Parathyroid adenoma (tissue), 2 donors: ENCODE measurements around the gene STXBP5.
A peak's percentile ranks its signal among the peaks of the same experiment; 100 is the strongest.

Experiments
- H2AFZ ChIP-seq: fragments of 300-600 bp; sonication (generic); one replicate; pipeline ENCODE4 v1.7.0; 2017; ENCODE audit warnings: antibody characterized with exemption, mild to moderate bottlenecking
- H3K27ac ChIP-seq: fragments of 300-600 bp; sonication (generic); one replicate; pipeline ENCODE4 v1.7.0; 2017
- H3K27me3 ChIP-seq: fragments of 300-600 bp; sonication (generic); one replicate; pipeline ENCODE4 v1.7.0; 2017; ENCODE audit warnings: low read length; ENCODE audit not compliant: control insufficient read depth, insufficient read depth
- H3K36me3 ChIP-seq: fragments of 300-600 bp; sonication (generic); one replicate; pipeline ENCODE4 v1.7.0; 2017; ENCODE audit warnings: low read length; ENCODE audit not compliant: control insufficient read depth, insufficient read depth
- H3K4me1 ChIP-seq: fragments of 300-600 bp; sonication (generic); one replicate; pipeline ENCODE4 v1.7.0; 2017; ENCODE audit warnings: control low read depth
- H3K4me2 ChIP-seq: fragments of 300-600 bp; sonication (generic); one replicate; pipeline ENCODE4 v1.7.0; 2017; ENCODE audit warnings: low read length
- H3K4me3 ChIP-seq: fragments of 300-600 bp; sonication (generic); one replicate; pipeline ENCODE4 v1.7.0; 2017; ENCODE audit warnings: low read depth, low read length
- H3K79me2 ChIP-seq: fragments of 300-600 bp; sonication (generic); one replicate; pipeline ENCODE4 v1.7.0; 2017; ENCODE audit warnings: control low read depth
- H3K9ac ChIP-seq: fragments of 300-600 bp; sonication (generic); one replicate; pipeline ENCODE4 v1.7.0; 2017; ENCODE audit warnings: mild to moderate bottlenecking
- H3K9me3 ChIP-seq: fragments of 300-600 bp; sonication (generic); one replicate; pipeline ENCODE4 v1.7.0; 2017; ENCODE audit warnings: low read length; ENCODE audit not compliant: control insufficient read depth
- TF ChIP-seq, protein P1 (sequence below): fragments of 300-600 bp; sonication (generic); IDR thresholded peaks from one replicate; pipeline ENCODE4 v1.7.0; 2017; ENCODE audit warnings: antibody characterized with exemption, mild to moderate bottlenecking
- donor health status: primary hyperparathyroidism.

STXBP5 gene

GRCh38 chr6:147204060-147204785, at the start of gene STXBP5:
Gene STXBP5, plus strand, starts transcription at chr6:147204417. Its CDS starts 116 bp downstream, at chr6:147204533.
- no peaks in the 10 kb centered on the region for H3K27me3 ChIP-seq

GRCh38 chr6:147154454-147154853, 49.8 kb upstream of the STXBP5 start:
- Histone ChIP-seq H3K9me3 (no peaks in the 10 kb centered on the region), H3K4me2 (no peak overlapping the region), H3K79me2 (peaks cover 2% of the 10 kb centered on the region), H3K9ac (no peak overlapping the region), H3K4me3 (no peak overlapping the region), H3K27ac (peak overlapping the region; percentile 25), H3K36me3 (no peaks in the 10 kb centered on the region), H3K4me1 (peaks cover 51% of the 10 kb centered on the region), H2AFZ (peak overlapping the region; percentile 67), H3K27me3 (no peaks in the 10 kb centered on the region)
- TF ChIP-seq, protein P1, sequence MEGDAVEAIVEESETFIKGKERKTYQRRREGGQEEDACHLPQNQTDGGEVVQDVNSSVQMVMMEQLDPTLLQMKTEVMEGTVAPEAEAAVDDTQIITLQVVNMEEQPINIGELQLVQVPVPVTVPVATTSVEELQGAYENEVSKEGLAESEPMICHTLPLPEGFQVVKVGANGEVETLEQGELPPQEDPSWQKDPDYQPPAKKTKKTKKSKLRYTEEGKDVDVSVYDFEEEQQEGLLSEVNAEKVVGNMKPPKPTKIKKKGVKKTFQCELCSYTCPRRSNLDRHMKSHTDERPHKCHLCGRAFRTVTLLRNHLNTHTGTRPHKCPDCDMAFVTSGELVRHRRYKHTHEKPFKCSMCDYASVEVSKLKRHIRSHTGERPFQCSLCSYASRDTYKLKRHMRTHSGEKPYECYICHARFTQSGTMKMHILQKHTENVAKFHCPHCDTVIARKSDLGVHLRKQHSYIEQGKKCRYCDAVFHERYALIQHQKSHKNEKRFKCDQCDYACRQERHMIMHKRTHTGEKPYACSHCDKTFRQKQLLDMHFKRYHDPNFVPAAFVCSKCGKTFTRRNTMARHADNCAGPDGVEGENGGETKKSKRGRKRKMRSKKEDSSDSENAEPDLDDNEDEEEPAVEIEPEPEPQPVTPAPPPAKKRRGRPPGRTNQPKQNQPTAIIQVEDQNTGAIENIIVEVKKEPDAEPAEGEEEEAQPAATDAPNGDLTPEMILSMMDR: no peak

More at GRCh38 chr6:147204060-147204785, at the start of gene STXBP5:
- Histone ChIP-seq H3K4me1 (peaks cover 7% of the 10 kb centered on the region), H3K79me2 (peaks cover 33% of the 10 kb centered on the region), H3K9me3 (no peaks in the 10 kb centered on the region), H3K4me2 (peak within 1 kb of the TSS; percentile 89), H2AFZ (peak within 1 kb of the TSS; percentile 74), H3K4me3 (peak within 1 kb of the TSS; percentile 99), H3K27ac (peak within 1 kb of the TSS; percentile 100), H3K36me3 (peaks cover 15% of the 10 kb centered on the region), H3K9ac (peak within 1 kb of the TSS; percentile 100)
- TF ChIP-seq, protein P1: no peak

DNA sequence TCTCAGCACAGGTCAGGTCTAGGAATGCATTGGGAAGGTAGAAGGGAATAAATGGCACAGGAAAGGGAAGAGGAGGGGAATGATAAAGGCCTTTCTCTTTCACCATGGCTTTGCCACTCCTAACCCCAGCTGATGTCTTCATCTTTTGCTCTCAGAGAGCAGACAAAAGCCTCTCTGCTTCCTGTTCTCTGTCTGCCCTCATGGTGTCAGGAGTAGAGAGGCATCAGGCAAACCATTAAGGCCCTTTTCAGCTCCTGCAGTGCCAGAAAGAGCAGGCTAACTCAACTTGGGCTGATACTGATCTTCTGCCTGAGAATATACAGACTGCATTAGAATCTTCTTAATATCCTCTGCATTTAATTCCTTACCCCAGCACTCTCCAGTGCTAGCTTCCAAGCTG, 48.0 kb upstream of the STXBP5 start:
- TF ChIP-seq, protein P1: no peak
- H3K4me1 ChIP-seq: peaks cover 58% of the 10 kb centered on the region
- H3K27me3 ChIP-seq: no peaks in the 10 kb centered on the region
- peak overlapping the region; percentile 43 for H2AFZ ChIP-seq
- H3K9ac ChIP-seq: no peak overlapping the region
- H3K9me3 ChIP-seq: no peaks in the 10 kb centered on the region
- no peak overlapping the region for H3K4me2 ChIP-seq
- H3K4me3 ChIP-seq: no peak overlapping the region
- H3K79me2 ChIP-seq: no peaks in the 10 kb centered on the region
- H3K36me3 ChIP-seq: no peaks in the 10 kb centered on the region
- peak overlapping the region; percentile 87 for H3K27ac ChIP-seq

GRCh38 chr6:147156799-147157382, 47.3 kb upstream of the STXBP5 start:
- H3K4me1 ChIP-seq: peaks cover 58% of the 10 kb centered on the region
- no peaks in the 10 kb centered on the region for H3K27me3 ChIP-seq
- no peaks in the 10 kb centered on the region for H3K9me3 ChIP-seq
- H3K79me2 ChIP-seq: no peaks in the 10 kb centered on the region
- no peak overlapping the region for H3K9ac ChIP-seq
- no peak overlapping the region for H3K4me2 ChIP-seq
- no peak overlapping the region for H3K4me3 ChIP-seq
- no peaks in the 10 kb centered on the region for H3K36me3 ChIP-seq
- H3K27ac ChIP-seq: peak overlapping the region; percentile 87
- TF ChIP-seq, protein P1: no peak
- H2AFZ ChIP-seq: peak overlapping the region; percentile 43
